HG03342 (cell line): ENCODE measurements around the gene ACTR5.
"Not testable (repeated sequence)": the region's sequence is repeated elsewhere in the genome, so short reads cannot be mapped to it uniquely, and the experiment has no call there.

Experiments
- ATAC-seq: cut with Tn5 transposase; IDR thresholded peaks from one replicate; pipeline ENCODE4 v1.9.1; 2021; ENCODE audit warnings: mild to moderate bottlenecking, moderate library complexity; ENCODE audit not compliant: unreplicated experiment

ACTR5 gene

DNA sequence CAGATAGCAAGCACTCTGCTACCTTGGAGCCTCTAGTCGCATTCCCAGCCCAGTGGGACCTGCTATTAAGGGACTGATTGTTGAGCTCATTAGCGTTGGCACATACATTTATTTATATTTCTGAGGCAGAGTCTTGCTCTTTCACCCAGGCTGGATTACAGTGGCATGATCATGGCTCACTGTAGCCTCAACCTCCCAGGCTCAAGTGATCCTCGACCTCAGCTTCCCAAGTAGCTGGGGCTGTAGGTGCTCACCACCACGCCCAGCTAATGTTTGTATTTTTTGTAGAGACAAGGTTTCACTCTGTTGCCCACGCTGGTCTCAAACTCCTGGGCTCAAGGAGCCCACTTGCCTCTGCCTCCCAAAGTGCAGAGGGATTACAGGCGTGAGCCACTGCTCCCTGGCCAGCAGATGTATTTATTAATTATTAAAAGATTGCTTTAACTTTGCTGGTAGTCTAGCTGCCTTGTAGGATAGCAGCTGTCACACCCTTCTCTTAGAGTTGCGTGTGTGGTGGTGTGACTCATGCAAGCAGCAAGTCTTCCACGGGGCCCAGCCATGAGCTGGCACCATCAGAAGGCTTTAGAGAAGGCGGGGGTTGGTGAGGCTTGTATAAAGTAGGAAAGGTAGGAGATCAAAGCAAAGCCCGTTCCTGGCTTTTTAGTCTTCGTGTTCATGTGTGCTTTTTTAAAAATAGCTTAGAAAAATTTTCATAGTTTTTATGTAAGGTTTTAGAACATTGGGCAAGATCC lies 16.5 kb downstream of the ACTR5 start:
- no peak for ATAC-seq

DNA sequence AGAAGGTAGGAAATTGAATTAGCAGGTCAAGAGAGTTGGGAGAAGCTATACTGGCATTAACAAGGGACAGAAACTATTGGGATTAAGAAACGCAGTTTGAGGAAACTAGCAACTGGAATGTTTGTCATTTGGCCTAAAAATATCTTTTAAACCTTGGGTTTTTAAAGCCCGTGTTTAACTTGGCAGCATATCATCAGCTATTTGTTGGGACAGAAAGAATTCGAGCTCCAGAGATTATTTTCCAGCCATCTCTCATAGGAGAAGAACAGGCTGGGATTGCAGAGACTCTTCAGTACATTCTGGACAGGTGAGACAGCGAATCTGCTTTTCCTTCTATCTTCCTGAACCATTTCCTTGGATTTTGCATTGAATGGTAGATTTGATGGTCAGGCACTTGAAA lies 17.8 kb downstream of the ACTR5 start:
- no peak for ATAC-seq

DNA sequence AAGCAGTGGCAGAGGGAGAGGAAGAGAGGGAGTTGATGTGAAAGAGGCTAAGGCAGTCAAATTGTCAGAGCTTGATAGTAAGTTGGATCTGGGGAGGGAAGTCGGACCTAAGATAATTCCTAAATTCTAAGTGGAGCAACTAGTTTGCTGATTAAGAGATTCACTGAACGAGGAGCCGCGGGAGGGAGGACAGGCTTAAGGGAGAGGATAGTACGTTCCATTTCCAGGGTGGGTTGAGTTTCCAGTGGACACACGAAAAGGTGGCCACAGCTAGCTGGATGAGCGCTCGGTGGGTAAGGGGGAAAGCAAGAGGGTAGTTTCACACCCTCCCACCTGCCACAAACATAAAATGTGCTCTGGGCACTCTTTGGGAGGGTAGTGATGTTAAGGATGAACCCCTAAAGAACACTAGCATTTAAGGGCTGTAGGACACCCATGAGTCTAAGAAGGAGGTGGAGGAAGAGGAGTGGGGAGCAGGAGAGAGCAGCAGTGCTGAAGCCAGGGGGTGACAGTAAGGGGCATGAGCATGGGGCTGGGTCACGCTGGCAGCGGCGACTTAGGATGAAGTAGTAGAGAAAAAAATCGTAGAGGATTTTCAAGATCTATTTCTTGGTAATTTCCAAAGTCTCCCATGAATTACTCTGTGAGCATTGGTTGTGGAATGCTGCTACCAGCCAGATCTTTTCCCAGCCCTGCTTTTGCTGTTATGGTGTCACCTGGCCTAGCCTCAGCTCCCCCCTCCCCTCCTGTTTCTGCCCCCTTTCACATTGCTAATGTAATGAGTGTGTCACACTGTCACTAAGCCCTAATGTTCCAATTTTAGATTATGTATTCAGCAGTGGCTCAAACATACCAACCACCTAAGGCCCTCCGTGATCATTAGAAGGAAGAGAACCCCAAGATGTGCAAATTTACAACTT lies 21.4 kb downstream of the ACTR5 start:
- ATAC-seq, result no peak

DNA sequence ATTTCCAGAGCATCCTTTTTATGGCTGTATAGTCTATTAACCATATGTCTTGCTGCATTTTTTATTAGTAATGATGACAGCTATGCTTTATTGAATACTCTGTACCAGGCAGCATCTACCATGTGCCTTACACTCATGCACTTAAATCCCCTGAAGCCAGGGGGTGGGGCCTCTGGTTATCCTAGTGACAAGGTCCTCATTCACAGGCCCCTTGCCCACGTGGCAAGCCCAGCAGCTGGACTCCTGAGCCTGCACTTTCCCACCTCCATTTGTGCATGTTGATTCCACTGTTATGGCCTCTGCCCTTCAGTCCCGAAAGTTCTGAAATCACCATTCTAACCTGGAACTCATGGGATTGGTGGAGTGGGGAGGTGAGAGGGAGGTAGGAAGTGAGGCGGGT lies 22.3 kb downstream of the ACTR5 start:
- ATAC-seq, result no peak

DNA sequence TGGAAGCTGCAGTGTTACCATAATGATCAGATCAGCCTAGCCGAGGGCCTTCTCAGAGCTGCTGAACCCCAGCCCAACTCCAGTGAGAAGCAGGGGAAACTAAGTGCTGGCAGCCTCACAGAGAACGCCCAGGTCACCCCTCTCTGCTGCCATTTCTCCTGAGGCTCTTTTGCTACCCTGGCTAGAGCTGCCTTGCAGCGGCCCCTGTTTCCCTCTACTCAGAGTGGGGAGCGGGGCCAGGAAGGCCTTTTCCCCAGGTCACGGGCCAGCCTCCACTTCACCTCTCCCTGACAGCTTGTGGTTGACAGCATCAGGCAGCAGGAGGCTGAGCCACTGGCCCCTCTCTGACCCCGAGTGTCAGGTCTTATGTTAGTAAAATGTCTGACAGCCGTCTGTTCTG lies 22.7 kb downstream of the ACTR5 start:
- no peak for ATAC-seq

DNA sequence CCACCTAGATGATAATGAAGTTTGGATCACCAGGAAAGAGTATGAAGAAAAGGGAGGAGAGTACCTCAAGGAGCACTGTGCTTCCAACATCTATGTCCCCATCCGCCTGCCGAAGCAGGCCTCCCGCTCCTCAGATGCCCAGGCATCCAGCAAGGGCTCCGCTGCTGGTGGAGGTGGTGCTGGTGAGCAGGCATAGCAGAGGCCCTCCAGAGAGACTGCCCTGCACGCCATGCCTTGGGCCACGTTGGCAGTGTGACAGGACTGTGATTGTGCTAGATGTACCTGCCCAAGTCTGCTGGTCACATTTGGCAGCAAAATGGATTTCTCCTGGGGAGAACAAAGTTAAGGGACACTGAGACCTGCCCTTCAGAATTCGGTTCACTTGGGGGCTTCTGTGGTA lies 23.4 kb downstream of the ACTR5 start:
- ATAC-seq, result no peak

DNA sequence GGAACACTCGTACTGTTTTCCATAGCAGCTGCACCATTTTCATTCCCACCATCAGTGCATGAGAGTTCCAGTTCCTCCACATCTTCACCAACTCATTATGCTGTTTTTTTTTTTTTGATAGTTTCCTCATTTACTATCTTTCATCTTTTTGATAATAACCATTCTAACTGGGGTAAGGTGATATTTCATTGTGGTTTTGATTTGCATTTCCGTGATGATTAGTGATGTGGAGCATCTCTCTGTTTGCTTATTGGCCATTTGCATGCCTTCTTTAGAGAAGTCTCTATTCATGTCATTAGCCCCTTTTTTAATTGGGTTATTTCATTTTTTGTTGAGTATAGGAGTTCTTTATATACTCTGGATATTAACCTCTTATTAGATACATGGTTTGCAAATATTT lies 25.9 kb downstream of the ACTR5 start:
- ATAC-seq, result no peak

DNA sequence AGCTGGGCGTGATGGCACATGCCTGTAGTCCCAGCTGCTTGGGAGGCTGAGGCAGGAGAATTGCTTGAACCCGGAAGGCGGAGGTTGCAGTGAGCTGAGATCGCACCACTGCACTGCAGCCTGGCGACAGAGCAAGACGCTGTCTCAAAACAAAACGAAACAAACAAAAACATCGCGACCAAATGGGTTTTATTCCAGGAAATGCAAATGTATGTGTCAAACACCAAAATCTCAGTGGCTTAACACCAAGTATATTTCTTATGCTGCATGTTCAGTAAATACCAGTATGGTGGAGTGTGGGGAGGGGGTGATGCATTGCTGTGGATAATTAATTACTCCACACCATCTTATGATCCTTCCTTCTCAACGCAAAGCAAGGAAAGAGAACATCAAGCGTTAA lies 28.1 kb downstream of the ACTR5 start:
- no peak for ATAC-seq

DNA sequence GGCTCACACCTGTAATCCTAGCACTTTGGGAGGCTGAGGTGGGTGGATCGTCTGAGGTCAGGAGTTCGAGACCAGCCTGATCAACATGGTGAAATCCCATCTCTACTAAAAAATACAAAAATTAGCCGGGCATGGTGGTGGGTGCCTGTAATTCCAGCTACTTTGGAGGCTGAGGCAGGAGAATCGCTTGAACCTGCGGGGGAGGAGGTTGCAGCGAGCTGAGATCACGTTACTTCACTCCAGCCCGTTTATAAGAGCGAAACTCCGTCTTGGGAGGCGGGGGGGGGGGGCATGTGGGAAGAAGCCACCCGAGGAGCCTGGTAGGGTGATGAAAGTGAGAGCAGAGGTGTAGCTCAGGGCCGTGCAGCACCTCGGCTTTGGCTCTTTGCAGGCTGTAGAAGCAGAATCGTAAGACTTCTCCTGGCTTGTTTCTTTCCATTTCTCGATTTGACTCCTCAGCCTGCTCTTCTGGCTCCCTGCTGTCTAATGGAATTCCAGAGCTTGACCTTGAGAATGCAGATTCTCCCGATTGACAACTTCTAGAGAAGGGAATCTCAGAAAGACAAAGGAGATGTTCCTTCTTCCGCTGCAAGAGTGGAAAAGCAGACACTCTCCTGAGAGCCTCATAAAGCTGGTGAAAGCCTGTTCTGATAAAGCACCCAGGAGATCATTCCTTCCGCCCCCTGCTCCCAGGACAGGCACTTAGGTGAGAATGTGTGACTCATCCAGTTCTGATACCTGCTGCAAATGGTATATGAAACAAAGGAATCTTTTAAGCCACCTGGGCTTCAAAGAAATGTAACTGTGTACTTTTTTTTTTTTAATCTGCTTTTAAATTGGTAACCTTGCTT lies 31.2 kb downstream of the ACTR5 start:
- no peak for ATAC-seq

DNA sequence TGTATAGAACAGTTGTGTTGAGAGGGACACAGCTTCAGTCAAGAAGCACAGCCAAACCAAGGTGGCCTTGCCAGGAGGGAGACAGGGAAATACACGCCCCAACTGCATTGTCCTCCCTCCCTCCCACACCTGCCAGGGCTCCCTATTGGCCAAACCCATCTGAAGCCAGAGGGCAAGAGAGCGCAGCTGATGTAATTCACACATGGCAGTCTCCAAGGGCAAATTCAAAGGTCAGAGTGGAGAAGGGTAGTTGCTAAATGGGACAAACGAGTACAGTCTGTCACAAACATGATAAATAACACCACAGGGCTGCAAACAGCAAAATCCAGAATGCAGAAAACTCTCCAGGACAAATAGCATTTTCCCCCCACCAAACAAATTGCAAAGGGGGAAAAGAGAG lies 34.0 kb downstream of the ACTR5 start:
- no peak for ATAC-seq

DNA sequence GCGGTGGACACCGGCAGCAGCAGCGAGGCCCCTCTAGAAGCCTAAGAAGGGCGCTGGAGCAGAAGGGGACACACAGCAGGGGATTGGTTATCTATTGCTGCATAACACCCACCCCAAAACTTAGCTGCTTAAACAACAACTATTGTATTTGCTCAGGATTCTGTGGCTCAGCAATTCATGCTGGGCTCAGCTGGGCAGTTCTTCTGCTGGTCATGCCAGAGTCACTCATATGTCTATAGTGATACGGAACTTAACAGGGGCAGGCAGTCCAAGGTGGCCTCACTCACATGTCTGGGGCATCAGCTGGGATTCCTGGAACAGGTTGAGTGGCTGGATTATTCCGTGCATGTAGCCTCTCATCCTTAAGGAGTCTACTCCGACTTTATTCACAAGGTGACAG lies 39.6 kb downstream of the ACTR5 start:
- no peak for ATAC-seq

DNA sequence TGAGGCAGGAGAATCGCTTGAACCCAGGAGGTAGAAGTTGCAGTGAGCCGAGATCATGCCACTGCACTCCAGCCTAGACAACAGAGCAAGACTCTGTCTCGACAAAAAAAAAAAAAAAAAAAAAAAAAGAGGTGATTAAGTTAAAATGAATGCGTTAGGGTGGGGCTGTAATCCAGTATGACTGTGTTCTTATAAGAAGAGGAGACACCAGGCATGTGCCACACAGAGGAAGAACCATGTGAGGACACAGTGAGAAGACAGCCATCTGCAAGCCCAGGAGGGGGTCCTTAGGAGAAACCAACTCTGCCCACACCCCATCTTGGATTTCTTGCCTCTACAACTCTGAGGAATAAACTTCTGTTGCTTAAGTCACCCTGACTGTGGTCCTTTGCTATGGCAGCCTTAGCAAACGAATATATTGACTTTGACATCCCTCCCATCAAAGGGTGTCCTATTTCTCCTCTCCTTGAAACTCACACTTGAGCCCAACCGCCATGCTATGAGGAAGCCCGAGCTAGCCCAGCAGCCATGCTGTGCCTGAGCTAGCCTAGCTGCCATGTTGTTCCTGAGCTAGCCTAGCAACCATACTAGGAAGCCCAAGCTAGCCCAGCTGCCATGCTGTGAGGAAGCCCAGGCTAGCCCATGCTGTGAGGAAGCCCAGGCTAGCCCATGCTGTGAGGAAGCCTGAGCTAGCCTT lies 41.4 kb downstream of the ACTR5 start:
- no peak for ATAC-seq

DNA sequence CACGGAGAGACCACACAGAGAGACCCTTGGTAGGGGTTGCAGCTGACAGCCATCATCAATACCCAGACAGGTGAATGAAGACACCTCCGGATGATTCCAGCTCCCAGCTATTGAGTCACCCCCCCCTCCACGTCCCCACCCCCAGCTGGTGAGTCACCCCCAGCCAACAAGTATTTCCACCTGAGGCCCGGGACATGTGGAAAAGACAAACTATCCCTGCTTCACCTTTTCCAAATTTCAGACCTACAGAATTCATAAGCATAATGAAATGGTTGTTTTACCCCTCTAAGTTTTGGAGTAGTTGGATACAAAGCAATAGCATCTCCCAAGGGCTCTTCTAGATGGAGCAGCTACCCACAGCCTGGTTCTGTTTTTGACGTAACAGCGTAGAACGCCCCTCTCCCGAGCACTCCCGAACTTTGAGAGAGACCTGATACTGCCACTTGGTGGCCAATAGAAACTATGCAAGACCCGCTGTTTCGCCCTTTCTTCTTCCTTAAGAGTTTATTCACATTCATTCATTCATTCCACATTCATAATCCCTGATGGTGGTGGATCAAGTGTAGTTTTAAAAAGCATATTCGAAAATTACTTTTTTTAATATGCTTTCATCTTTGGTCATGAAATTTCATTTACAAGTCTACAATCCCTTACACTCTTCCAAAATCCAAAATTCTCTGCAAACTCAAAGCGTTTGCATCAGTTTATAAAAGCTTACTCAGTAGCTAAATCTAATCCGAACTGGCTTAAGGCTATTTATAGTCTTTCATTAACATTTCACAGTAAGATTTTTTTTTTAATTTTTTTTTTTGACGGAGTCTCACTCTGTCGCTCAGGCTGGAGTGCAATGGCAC lies 42.2 kb downstream of the ACTR5 start:
- ATAC-seq, result no peak

DNA sequence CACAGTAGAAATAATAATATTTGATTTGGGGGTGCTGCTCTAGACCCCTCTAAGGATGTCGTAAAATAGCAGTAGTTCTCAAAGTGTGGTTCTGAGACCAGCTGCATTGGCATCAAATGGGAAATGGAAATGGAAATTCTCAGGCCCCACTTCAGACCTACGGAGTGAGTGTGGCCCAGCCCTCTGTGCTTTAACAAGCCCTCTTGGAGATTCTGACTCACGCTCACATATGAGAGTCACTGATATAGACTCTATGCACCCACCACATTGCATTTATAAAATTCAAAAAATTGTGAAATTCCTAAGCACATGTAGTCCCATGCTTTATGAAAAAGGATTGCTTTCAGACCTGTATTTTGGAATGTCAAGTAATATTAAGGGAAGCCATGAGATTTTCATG lies 43.0 kb downstream of the ACTR5 start:
- ATAC-seq, result no peak

DNA sequence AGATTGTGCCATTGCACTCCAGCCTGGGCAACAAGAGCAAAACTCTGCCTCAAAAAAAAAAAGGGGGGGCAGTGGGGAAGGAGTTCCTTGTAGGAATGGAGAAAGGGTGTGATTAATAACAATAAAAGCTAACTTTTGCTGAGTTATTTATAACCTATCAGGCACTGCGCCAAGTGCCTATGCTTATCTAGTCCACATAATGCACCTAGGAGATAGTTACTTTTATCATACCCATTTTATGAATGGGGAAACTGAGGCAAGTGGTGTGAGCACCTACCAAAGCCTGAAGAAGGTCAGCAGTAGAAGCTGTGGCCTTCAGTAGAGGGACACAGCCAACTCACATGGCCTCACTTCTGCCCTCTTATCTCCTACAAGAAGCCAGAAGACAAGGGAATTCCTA lies 43.7 kb downstream of the ACTR5 start:
- no peak for ATAC-seq

DNA sequence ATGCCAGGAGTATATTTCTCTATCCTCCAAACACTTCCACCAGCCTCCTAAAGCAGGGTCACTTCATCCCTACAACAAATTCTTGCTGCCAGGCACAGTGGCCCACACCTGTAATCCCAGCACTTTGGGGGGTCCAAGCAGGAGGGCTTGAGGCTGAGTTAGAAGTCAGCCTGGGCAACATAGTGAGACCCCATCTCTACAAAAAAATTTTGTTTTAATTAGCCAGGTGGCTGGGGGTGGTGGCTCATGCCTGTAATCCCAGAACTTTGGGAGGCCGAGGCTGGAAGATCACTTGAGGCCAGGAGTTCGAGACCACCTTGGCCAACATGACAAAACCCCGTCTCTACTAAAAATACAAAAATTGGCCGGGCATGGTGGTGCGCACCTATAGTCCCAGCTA lies 45.8 kb downstream of the ACTR5 start:
- not testable (repeated sequence) for ATAC-seq

DNA sequence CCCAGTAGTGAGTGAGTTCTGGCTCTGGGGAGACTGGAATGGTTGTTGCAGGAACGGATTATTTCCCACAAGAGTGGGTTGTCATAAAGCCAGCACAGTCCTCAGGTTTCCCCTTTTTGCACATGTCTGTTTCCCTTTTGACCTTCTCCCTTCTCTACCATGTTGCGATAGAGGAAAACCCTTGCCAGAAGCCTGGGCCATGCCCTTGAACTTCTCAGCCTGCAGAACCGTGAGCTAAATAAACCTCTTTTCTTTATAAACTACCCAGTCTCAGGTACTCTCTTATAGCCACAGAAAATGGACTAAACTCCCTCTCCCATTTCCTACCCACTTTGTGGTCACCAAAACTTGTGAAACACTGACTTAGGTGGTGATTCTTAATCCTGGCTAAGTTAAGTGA lies 50.0 kb downstream of the ACTR5 start:
- no peak for ATAC-seq

DNA sequence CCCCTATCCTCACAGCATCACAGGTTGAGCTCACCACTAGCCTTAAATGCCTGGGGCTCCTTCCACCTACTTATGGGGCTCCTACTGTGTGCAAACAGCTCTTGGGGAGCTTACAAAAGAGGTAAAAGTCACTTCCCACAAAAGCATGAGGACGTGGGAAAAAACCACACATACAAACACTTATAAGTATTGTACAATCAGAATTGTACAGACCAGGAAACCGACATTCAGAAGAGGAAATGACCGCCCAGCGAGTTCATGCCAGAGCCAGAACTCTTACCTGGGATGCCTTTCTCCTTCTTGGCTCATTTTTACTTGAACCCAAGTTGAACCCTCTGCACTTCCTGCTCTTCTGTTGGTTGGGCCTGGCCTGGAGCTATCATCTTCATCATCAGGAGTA lies 50.9 kb downstream of the ACTR5 start:
- ATAC-seq, result no peak

DNA sequence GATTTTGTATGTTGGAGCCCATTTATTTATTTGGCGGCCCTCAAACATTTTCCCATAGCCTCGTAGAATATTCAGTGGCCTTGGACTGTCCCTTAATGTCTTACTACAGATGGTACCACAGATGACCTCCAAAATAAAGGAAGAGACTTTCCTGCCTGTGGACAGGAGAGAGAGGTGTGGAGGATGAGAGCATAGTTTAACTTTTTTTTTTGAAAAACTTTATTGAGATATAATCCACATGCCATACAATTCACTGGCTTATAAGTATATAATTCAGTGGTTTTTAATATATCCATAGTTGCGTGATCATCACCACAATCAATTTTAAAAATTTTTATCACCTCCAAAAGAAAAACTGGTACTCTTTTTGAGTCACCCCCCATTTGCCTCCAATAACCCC lies 52.6 kb downstream of the ACTR5 start:
- no peak for ATAC-seq

DNA sequence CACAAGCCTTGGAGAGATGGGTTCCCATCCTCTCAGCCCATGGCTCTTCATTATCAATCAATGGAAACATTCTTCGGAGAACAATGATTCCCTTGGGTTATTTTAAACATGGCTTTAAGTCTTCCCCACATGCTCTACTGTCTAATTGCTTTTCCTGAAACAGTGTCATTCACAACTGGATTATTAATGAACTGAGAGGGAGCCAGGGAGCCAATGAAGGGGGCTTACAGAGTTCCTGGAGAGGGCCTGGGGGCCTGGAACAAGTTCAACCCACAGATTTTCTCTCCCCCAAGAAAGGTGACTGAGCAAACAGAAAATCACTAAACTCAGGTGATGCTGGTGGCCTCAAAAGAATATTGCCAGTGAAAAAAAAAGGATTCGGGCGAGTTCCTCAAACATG lies 56.0 kb downstream of the ACTR5 start:
- no peak for ATAC-seq
